ENCODE measurements around the gene NFATC3.
A peak's percentile ranks its signal among the peaks of the same experiment; 100 is the strongest.

GRCh38 chr16:68097088-68097487 is 11.9 kb downstream of the NFATC3 start:
- TF ChIP-seq CTCF (IDR thresholded peaks at IDR 0.05; ENCODE audit: low read depth, low read length, missing input control): no peak
- TF ChIP-seq GABPA (IDR thresholded peaks at IDR 0.05 in 1 of 2, conservative IDR thresholded peaks at IDR 0.05 in 1 of 2): no peak
- no peak for TF ChIP-seq REST (IDR thresholded peaks at IDR 0.05)
- no peak for TF ChIP-seq EGR1 (IDR thresholded peaks at IDR 0.05; ENCODE audit: low read depth in 2 of 2)
- no peak for TF ChIP-seq ZBTB33 (IDR thresholded peaks at IDR 0.05)
- TF ChIP-seq RAD21 (IDR thresholded peaks at IDR 0.05): no peak
- TF ChIP-seq MAX (IDR thresholded peaks at IDR 0.05): no peak
- TF ChIP-seq TAF1 (conservative IDR thresholded peaks at IDR 0.05): no peak
- TF ChIP-seq ATF3 (IDR thresholded peaks at IDR 0.05): no peak
- TF ChIP-seq JUND (IDR thresholded peaks at IDR 0.05): peak; percentile 60 to 88
- no peak for TF ChIP-seq FOXA1 (IDR thresholded peaks at IDR 0.05)
- TF ChIP-seq SP1 (IDR thresholded peaks at IDR 0.05): no peak
- TF ChIP-seq YY1 (IDR thresholded peaks at IDR 0.05): no peak

Measured in liver (tissue), 3 donors.